Neural progenitor cell (in vitro differentiated cells): ENCODE data around the gene LRBA.

Experiments used
- EZH2 ChIP-seq: fragments of 200-600 bp; sonication (generic); IDR thresholded peaks from 2 replicates; pipeline ENCODE4 v1.6.1; 2017; ENCODE audit warnings: antibody characterized with exemption, mild to moderate bottlenecking, moderate library complexity
- EZH2phosphoT487 ChIP-seq: fragments of 200-600 bp; sonication (generic); IDR thresholded peaks from 2 replicates; pipeline ENCODE4 v1.6.1; 2017; ENCODE audit warnings: antibody characterized with exemption
- TF ChIP-seq, protein P1 (sequence below): fragments of 200-600 bp; sonication (generic); IDR thresholded peaks from 2 replicates; pipeline ENCODE4 v1.5.1; 2017; ENCODE audit warnings: antibody characterized with exemption, mild to moderate bottlenecking

DNA sequence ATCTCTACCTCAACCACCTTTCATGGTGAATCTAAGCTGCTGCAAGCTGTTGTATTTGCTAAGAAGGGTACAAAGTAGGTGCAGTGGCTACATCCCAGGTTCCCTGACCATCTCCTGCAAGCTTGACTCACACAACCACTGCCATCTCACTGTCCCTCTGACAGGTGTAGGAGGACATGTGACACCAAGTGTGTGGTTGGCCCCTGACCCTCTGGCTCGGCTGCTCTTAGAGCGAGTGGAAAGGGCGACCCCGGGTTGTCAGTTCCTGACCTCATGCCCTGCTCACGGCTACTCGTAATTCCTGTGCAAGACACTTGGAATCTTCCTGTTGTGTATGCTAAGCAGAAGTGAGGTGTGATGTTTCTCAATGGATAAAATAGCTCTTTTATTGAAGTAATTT, 752.5 kb downstream of the LRBA start:
- TF ChIP-seq, protein P1, sequence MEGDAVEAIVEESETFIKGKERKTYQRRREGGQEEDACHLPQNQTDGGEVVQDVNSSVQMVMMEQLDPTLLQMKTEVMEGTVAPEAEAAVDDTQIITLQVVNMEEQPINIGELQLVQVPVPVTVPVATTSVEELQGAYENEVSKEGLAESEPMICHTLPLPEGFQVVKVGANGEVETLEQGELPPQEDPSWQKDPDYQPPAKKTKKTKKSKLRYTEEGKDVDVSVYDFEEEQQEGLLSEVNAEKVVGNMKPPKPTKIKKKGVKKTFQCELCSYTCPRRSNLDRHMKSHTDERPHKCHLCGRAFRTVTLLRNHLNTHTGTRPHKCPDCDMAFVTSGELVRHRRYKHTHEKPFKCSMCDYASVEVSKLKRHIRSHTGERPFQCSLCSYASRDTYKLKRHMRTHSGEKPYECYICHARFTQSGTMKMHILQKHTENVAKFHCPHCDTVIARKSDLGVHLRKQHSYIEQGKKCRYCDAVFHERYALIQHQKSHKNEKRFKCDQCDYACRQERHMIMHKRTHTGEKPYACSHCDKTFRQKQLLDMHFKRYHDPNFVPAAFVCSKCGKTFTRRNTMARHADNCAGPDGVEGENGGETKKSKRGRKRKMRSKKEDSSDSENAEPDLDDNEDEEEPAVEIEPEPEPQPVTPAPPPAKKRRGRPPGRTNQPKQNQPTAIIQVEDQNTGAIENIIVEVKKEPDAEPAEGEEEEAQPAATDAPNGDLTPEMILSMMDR = no peak
- TF ChIP-seq EZH2 = no peak
- no peak for TF ChIP-seq EZH2phosphoT487
